Ishikawa (cell line): ENCODE data around the gene CCL16.

Experiments
- CEBPB ChIP-seq: IDR thresholded peaks from 2 replicates; pipeline ENCODE4 v1.6.1; 2012
- CREB1 ChIP-seq: IDR thresholded peaks from 2 replicates; pipeline ENCODE4 v1.6.1; 2012; ENCODE audit warnings: low read depth
- EGR1 ChIP-seq: IDR thresholded peaks from 2 replicates; pipeline ENCODE4 v1.6.1; 2012
- EP300 ChIP-seq: IDR thresholded peaks from 2 replicates; pipeline ENCODE4 v1.6.1; 2012; ENCODE audit warnings: borderline replicate concordance
- FOXM1 ChIP-seq: IDR thresholded peaks from 2 replicates; pipeline ENCODE4 v1.6.1; 2012; ENCODE audit warnings: low read depth, borderline replicate concordance
- NFIC ChIP-seq: IDR thresholded peaks from 2 replicates; pipeline ENCODE4 v1.6.1; 2012
- RAD21 ChIP-seq: IDR thresholded peaks from 2 replicates; pipeline ENCODE4 v1.6.1; 2012; ENCODE audit warnings: low read depth
- TAF1 ChIP-seq: IDR thresholded peaks from 2 replicates; pipeline ENCODE4 v1.6.1; 2012; ENCODE audit warnings: low read depth, mild to moderate bottlenecking
- TCF12 ChIP-seq: IDR thresholded peaks from 2 replicates; pipeline ENCODE4 v1.6.1; 2012; ENCODE audit warnings: low read depth
- TEAD4 ChIP-seq: IDR thresholded peaks from 2 replicates; pipeline ENCODE4 v1.6.1; 2012
- YY1 ChIP-seq: IDR thresholded peaks from 2 replicates; pipeline ENCODE4 v1.6.1; 2012; ENCODE audit warnings: low read depth
- ZBTB7A ChIP-seq: IDR thresholded peaks from 2 replicates; pipeline ENCODE4 v1.6.1; 2012; ENCODE audit warnings: low read depth
- TF ChIP-seq, protein P1 (sequence below): IDR thresholded peaks from 2 replicates; pipeline ENCODE4 v1.6.1; 2012
- TF ChIP-seq, protein P2 (sequence below): IDR thresholded peaks from 2 replicates; pipeline ENCODE4 v1.6.1; 2012
- TF ChIP-seq, protein P3 (sequence below): IDR thresholded peaks from 2 replicates; pipeline ENCODE4 v1.6.1; 2012; ENCODE audit warnings: low read depth, mild to moderate bottlenecking

The CCL16 gene

DNA sequence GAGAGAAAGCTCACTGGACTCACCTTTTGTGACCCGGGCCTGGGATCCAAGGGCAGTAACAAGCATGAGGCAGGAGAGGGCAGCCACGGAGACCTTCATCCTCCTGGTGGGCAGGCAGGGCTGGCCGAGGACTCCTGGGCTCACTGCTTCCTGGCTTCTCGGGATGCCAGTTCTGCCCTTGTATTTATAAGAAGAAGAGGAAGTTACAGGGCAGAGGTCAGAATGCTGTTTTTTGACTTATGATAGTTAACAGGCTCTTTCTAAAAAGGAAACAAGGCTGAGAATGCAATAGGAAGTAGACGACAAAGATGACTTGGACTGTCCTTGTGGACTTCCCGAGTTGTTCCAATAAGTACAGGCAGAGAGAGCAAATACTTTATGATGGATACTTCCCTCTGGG is 36.5 kb upstream of the CCL16 start, which contains the start of gene CCL23:
TSS of gene CCL23 (minus strand) at position 174 of the 400 bp plus-strand sequence. CDS start at position 99, 75 bp downstream.
- TF ChIP-seq ZBTB7A (no peak), TAF1 (no peak), EGR1 (no peak), TCF12 (no peak), EP300 (no peak), TEAD4 (no peak), YY1 (no peak), FOXM1 (no peak), CREB1 (no peak), CEBPB (no peak), RAD21 (no peak), NFIC (no peak)
- TF ChIP-seq, protein P1, sequence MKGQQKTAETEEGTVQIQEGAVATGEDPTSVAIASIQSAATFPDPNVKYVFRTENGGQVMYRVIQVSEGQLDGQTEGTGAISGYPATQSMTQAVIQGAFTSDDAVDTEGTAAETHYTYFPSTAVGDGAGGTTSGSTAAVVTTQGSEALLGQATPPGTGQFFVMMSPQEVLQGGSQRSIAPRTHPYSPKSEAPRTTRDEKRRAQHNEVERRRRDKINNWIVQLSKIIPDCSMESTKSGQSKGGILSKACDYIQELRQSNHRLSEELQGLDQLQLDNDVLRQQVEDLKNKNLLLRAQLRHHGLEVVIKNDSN = no peak
- TF ChIP-seq, protein P2, sequence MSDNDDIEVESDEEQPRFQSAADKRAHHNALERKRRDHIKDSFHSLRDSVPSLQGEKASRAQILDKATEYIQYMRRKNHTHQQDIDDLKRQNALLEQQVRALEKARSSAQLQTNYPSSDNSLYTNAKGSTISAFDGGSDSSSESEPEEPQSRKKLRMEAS = no peak
- TF ChIP-seq, protein P3, sequence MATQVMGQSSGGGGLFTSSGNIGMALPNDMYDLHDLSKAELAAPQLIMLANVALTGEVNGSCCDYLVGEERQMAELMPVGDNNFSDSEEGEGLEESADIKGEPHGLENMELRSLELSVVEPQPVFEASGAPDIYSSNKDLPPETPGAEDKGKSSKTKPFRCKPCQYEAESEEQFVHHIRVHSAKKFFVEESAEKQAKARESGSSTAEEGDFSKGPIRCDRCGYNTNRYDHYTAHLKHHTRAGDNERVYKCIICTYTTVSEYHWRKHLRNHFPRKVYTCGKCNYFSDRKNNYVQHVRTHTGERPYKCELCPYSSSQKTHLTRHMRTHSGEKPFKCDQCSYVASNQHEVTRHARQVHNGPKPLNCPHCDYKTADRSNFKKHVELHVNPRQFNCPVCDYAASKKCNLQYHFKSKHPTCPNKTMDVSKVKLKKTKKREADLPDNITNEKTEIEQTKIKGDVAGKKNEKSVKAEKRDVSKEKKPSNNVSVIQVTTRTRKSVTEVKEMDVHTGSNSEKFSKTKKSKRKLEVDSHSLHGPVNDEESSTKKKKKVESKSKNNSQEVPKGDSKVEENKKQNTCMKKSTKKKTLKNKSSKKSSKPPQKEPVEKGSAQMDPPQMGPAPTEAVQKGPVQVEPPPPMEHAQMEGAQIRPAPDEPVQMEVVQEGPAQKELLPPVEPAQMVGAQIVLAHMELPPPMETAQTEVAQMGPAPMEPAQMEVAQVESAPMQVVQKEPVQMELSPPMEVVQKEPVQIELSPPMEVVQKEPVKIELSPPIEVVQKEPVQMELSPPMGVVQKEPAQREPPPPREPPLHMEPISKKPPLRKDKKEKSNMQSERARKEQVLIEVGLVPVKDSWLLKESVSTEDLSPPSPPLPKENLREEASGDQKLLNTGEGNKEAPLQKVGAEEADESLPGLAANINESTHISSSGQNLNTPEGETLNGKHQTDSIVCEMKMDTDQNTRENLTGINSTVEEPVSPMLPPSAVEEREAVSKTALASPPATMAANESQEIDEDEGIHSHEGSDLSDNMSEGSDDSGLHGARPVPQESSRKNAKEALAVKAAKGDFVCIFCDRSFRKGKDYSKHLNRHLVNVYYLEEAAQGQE = no peak

DNA sequence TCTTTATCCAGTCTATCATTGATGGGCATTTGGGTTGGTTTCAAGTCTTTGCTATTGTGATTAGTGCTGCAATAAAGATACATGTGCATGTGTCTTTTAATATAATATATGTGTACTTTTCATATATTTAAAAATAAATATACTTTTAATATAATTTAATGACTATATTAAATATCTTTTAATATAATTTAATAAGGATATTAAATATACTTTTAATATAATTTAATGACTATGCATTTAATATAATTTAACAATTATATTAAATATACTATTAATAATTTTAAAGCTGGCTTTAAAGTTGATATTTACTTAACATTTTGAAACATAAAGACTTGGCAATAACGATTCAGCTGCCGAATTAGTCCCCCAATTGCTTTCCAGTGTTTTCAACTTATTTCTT is 35.3 kb upstream of the CCL16 start:
- TF ChIP-seq TCF12 (no peak), EGR1 (no peak), CREB1 (no peak), FOXM1 (no peak), TAF1 (no peak), EP300 (no peak), NFIC (no peak), TEAD4 (no peak)
- TF ChIP-seq, protein P2 = no peak
- TF ChIP-seq, protein P1 = no peak
- TF ChIP-seq, protein P3 = no peak

DNA sequence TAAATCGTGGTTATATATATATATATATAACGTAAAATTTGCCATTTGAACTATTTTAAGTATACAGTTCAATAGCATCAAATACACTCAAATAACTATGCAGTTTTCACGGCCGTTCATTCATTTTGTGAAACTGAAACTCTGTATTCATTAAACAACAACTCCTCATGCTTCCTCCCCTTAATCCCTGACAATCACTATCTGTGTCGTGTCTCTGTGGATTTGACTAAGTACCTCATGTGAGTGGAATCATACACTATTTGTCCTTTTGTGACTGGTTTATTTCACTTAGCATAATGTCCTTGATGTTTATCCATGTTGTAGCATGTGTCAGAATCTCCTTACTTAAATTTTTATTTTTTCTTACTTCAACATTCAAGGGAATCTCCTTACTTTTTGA is 33.6 kb upstream of the CCL16 start:
- TF ChIP-seq TEAD4 (no peak), YY1 (no peak), CEBPB (no peak), EP300 (no peak), FOXM1 (no peak), CREB1 (no peak), TAF1 (no peak), RAD21 (no peak), ZBTB7A (no peak), EGR1 (no peak), NFIC (no peak)
- TF ChIP-seq, protein P1 = no peak
- TF ChIP-seq, protein P2 = no peak
- TF ChIP-seq, protein P3 = no peak

DNA sequence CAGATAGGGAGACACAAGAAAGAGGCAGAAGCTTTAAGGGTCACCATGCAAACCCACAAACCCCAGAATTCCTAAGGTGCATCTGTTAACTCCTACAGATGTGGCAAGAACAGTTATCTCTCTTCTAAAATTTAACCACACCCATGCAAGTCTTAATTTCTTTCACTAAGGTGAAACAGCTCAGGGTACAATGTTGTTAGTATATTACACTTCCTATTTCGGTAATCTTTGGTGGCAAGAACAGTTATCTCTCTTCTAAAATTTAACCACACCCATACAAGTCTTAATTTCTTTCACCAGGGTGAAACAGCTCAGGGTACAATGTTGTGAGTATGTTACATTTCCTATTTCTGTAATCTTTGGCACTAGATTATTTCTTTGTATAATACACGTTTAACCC is 29.9 kb upstream of the CCL16 start:
- no peak for TF ChIP-seq FOXM1
- TF ChIP-seq NFIC = no peak
- no peak for TF ChIP-seq CREB1
- TF ChIP-seq ZBTB7A = no peak
- TF ChIP-seq, protein P3 = no peak
- no peak for TF ChIP-seq EP300
- TF ChIP-seq EGR1 = no peak
- TF ChIP-seq, protein P1 = no peak
- TF ChIP-seq, protein P2 = no peak
- no peak for TF ChIP-seq CEBPB
- no peak for TF ChIP-seq TEAD4
- no peak for TF ChIP-seq RAD21
- TF ChIP-seq TCF12 = no peak
- TF ChIP-seq YY1 = no peak
- TF ChIP-seq TAF1 = no peak
